ENCODE data around the gene ARHGAP28. TPM values are rescaled to one million over a fixed set of nuclear protein-coding genes. Genes with fewer than 3 reads are reported as not detected.

ARHGAP28 gene
- total and polyA plus RNA-seq, 10 of the 15 experiments (the other 5 are each of a cell fraction or from before 2014, with no cell fraction given), result not detected

DNA sequence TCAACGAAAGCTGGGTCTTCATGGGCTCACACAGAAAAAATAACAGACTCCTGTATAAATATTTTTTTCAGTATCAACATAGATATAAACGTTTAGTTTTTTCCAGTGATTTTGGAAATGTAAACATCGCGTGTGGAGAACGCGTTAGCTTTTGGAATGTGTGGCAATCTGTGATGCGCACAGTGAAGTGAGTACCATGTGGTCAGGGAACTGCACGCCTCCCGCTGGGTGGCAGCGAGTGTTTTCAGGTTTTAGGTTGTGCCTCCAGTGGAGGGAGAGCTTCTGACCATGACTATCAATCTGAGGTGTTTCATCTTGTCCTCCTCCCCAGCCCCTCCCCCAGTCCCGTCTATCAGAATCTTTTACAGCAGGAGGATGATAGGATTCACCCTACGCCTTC is 127.8 kb downstream of the ARHGAP28 start:
- Histone ChIP-seq H4K20me1 (ENCODE audit: control insufficient read depth, insufficient read depth) (no peaks in the 10 kb centered on the region), H3K4me1 (ENCODE audit: control insufficient read depth, insufficient read depth, low read length) (no peaks in the 10 kb centered on the region), H3K4me2 (ENCODE audit: control insufficient read depth, insufficient read depth) (no peak overlapping the region), H3K27me3 (replicated peaks in 1 of 2; ENCODE audit: control insufficient read depth in 2 of 2, insufficient read depth in 2 of 2, low read length in 1 of 2) (no peaks in the 10 kb centered on the region), H3K27ac (ENCODE audit: control insufficient read depth, insufficient read depth) (no peak overlapping the region), H3K9ac (ENCODE audit: control insufficient read depth, insufficient read depth, low read length) (no peak overlapping the region), H3K36me3 (ENCODE audit: control insufficient read depth in 2 of 2, insufficient read depth in 2 of 2, low read length in 1 of 2) (no peaks in the 10 kb centered on the region), H3K79me2 (ENCODE audit: control insufficient read depth, insufficient read depth, low read length) (no peaks in the 10 kb centered on the region), H3K4me3 (no peak overlapping the region), H3K9me3 (replicated peaks; ENCODE audit: control insufficient read depth, insufficient read depth, low read length) (no peaks in the 10 kb centered on the region), H2AFZ (ENCODE audit: control insufficient read depth, low read depth, low read length) (no peak overlapping the region)
- 60% methylated on average over 12 of the region's 12 CpGs for whole genome bisulfite sequencing (ENCODE audit: insufficient coverage, insufficient replicate concordance, low lambda C conversion rate, missing lambda C conversion rate)
- TF ChIP-seq EP300 (IDR thresholded peaks at IDR 0.05; ENCODE audit: borderline replicate concordance in 1 of 2, control insufficient read depth in 1 of 2, low read depth in 2 of 2, low read length in 2 of 2) (no peak), HDGF (IDR thresholded peaks at IDR 0.05) (no peak), IKZF2 (IDR thresholded peaks at IDR 0.05) (no peak), ATF7 (IDR thresholded peaks at IDR 0.05; ENCODE audit: low read depth) (no peak), KDM1A (IDR thresholded peaks at IDR 0.05; ENCODE audit: borderline replicate concordance) (no peak), ZBED1 (IDR thresholded peaks at IDR 0.05; ENCODE audit: borderline replicate concordance) (no peak), EZH2 (IDR thresholded peaks at IDR 0.05; ENCODE audit: borderline replicate concordance, control insufficient read depth, low read depth, low read length) (no peak), SREBF1 (IDR thresholded peaks at IDR 0.05; ENCODE audit: low read length) (no peak), RAD51 (IDR thresholded peaks at IDR 0.05) (no peak), SUPT20H (IDR thresholded peaks at IDR 0.05; ENCODE audit: borderline replicate concordance, control insufficient read depth, low read depth, low read length) (no peak), CHD4 (IDR thresholded peaks at IDR 0.05) (no peak), CBX5 (IDR thresholded peaks at IDR 0.05; ENCODE audit: low read depth) (no peak)
- TF ChIP-seq, protein P1, sequence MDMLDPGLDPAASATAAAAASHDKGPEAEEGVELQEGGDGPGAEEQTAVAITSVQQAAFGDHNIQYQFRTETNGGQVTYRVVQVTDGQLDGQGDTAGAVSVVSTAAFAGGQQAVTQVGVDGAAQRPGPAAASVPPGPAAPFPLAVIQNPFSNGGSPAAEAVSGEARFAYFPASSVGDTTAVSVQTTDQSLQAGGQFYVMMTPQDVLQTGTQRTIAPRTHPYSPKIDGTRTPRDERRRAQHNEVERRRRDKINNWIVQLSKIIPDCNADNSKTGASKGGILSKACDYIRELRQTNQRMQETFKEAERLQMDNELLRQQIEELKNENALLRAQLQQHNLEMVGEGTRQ (IDR thresholded peaks at IDR 0.05; ENCODE audit: borderline replicate concordance, low read depth, low read length), result no peak
- TF ChIP-seq, protein P2, sequence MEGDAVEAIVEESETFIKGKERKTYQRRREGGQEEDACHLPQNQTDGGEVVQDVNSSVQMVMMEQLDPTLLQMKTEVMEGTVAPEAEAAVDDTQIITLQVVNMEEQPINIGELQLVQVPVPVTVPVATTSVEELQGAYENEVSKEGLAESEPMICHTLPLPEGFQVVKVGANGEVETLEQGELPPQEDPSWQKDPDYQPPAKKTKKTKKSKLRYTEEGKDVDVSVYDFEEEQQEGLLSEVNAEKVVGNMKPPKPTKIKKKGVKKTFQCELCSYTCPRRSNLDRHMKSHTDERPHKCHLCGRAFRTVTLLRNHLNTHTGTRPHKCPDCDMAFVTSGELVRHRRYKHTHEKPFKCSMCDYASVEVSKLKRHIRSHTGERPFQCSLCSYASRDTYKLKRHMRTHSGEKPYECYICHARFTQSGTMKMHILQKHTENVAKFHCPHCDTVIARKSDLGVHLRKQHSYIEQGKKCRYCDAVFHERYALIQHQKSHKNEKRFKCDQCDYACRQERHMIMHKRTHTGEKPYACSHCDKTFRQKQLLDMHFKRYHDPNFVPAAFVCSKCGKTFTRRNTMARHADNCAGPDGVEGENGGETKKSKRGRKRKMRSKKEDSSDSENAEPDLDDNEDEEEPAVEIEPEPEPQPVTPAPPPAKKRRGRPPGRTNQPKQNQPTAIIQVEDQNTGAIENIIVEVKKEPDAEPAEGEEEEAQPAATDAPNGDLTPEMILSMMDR (IDR thresholded peaks at IDR 0.05 in 2 of 3, conservative IDR thresholded peaks at IDR 0.05 in 1 of 3; ENCODE audit: control insufficient read depth in 2 of 3, extremely low read depth in 1 of 3, insufficient read depth in 1 of 3, low read depth in 3 of 3, low read length in 3 of 3), result no peak
- TF ChIP-seq, protein P3, sequence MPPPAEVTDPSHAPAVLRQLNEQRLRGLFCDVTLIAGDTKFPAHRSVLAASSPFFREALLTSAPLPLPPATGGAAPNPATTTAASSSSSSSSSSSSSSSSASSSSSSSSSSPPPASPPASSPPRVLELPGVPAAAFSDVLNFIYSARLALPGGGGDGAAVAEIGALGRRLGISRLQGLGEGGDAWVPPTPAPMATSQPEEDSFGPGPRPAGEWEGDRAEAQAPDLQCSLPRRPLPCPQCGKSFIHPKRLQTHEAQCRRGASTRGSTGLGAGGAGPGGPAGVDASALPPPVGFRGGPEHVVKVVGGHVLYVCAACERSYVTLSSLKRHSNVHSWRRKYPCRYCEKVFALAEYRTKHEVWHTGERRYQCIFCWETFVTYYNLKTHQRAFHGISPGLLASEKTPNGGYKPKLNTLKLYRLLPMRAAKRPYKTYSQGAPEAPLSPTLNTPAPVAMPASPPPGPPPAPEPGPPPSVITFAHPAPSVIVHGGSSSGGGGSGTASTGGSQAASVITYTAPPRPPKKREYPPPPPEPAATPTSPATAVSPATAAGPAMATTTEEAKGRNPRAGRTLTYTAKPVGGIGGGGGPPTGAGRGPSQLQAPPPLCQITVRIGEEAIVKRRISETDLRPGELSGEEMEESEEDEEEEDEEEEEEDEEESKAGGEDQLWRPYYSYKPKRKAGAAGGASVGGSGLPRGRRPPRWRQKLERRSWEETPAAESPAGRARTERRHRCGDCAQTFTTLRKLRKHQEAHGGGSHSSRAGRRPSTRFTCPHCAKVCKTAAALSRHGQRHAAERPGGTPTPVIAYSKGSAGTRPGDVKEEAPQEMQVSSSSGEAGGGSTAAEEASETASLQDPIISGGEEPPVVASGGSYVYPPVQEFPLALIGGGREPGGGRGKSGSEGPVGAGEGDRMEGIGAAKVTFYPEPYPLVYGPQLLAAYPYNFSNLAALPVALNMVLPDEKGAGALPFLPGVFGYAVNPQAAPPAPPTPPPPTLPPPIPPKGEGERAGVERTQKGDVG (CRISPR knock-in tag; IDR thresholded peaks at IDR 0.05), result no peak
- TF ChIP-seq, protein P4, sequence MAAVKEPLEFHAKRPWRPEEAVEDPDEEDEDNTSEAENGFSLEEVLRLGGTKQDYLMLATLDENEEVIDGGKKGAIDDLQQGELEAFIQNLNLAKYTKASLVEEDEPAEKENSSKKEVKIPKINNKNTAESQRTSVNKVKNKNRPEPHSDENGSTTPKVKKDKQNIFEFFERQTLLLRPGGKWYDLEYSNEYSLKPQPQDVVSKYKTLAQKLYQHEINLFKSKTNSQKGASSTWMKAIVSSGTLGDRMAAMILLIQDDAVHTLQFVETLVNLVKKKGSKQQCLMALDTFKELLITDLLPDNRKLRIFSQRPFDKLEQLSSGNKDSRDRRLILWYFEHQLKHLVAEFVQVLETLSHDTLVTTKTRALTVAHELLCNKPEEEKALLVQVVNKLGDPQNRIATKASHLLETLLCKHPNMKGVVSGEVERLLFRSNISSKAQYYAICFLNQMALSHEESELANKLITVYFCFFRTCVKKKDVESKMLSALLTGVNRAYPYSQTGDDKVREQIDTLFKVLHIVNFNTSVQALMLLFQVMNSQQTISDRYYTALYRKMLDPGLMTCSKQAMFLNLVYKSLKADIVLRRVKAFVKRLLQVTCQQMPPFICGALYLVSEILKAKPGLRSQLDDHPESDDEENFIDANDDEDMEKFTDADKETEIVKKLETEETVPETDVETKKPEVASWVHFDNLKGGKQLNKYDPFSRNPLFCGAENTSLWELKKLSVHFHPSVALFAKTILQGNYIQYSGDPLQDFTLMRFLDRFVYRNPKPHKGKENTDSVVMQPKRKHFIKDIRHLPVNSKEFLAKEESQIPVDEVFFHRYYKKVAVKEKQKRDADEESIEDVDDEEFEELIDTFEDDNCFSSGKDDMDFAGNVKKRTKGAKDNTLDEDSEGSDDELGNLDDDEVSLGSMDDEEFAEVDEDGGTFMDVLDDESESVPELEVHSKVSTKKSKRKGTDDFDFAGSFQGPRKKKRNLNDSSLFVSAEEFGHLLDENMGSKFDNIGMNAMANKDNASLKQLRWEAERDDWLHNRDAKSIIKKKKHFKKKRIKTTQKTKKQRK (IDR thresholded peaks at IDR 0.05; ENCODE audit: low read depth, low read length), result no peak
- no peak for DNase-seq (ENCODE audit: low read depth, low spot score)
- ChIA-PET POLR2A (no interaction called here), SMC1A (ENCODE audit: uncharacterized antibody, unreplicated experiment) (no interaction called here), RAD21 (ENCODE audit: unreplicated experiment) (no interaction called here), CTCF (interaction anchor here (0.6 kb wide), 1 partner anchor 12 kb away, joined by 3 read pairs; no protein-coding TSS in a partner anchor)
- no peak for ATAC-seq
- intact Hi-C loops (cut with micrococcal nuclease; ENCODE audit: unreplicated experiment) (no loop called here), in situ Hi-C loops (cut with MboI) (no loop called here)
- no TSS peak for BruUV-seq (replicated peaks)
- no peak for FAIRE-seq
